Naive thymus-derived CD8-positive, alpha-beta T cell (primary cell): Measurements from ENCODE around the gene GRIK1. TPM values are rescaled to one million over a fixed set of nuclear protein-coding genes. Genes with fewer than 3 reads are reported as not detected.
"Not testable (repeated sequence)": the region's sequence is repeated elsewhere in the genome, so short reads cannot be mapped to it uniquely, and the experiment has no call there.

Source experiments
- ATAC-seq, 2 donors: fragments of 150-1000 bp; cut with Tn5 transposase in 1 of 2; sonication (Bioruptor Pico), chemical (Tn5 transposase) in 1 of 2; 1 replicate in 1 of 2; 2 replicates in 1 of 2; pipeline ENCODE4 v1.10.0; 2021; ENCODE audit warnings: mild to moderate bottlenecking in 2 of 2, moderate library complexity in 2 of 2
- POLR2A ChIA-PET: fragments of 350-600 bp; sonication (Branson Sonifier 250); formaldehyde crosslinking; loops from one replicate; lab custom pipeline; 2021; ENCODE audit warnings: antibody characterized with exemption; lab: Charles Lee
- DNase-seq, 10 donors: peaks; one replicate each; pipeline versions ENCODE4 v3.0.0 to v3.0.0-alpha.2; 2020 to 2022
- H3K27ac Mint-ChIP-seq, 10 donors: one replicate each; pipeline ENCODE4 v1.8.0; 2020 to 2022; ENCODE audit warnings: mild to moderate bottlenecking in 10 of 10, mixed read lengths in 10 of 10, moderate library complexity in 4 of 10, inconsistent platforms in 1 of 10
- H3K27me3 Mint-ChIP-seq, 5 donors: one replicate each; pipeline ENCODE4 v1.8.0; 2021 to 2022; ENCODE audit warnings: mixed read lengths in 5 of 5
- H3K36me3 Mint-ChIP-seq, 3 donors: one replicate each; pipeline ENCODE4 v1.8.0; 2020 to 2022; ENCODE audit warnings: mixed read lengths in 3 of 3, mild to moderate bottlenecking in 2 of 3, inconsistent platforms in 1 of 3
- H3K4me1 Mint-ChIP-seq, 4 donors: one replicate each; pipeline ENCODE4 v1.8.0; 2021 to 2022; ENCODE audit warnings: mixed read lengths in 4 of 4
- H3K4me3 Mint-ChIP-seq, 10 donors: one replicate each; pipeline ENCODE4 v1.8.0; 2020 to 2022; ENCODE audit warnings: mild to moderate bottlenecking in 10 of 10, mixed read lengths in 10 of 10, moderate library complexity in 6 of 10, inconsistent platforms in 1 of 10
- H3K9me3 Mint-ChIP-seq, 9 donors: one replicate each; pipeline ENCODE4 v1.8.0; 2020 to 2022; ENCODE audit warnings: mixed read lengths in 9 of 9, mild to moderate bottlenecking in 3 of 9, inconsistent platforms in 1 of 9, moderate library complexity in 1 of 9
- polyA plus RNA-seq, 3 donors: library from polyadenylated mRNA; unstranded; fragments of 300-500 nt; fragmentation: Illumina TruSeq; gene quantifications; one replicate each; pipeline ENCODE4 v1.2.3, GENCODE V29; 2021
- total RNA-seq, 8 experiments: library from RNA in 2 of 8; stranded (reverse) in 2 of 8; gene quantifications; one replicate each; pipeline ENCODE4 v1.2.3 and lab custom pipeline; 2021 to 2026

GRIK1 gene
- total RNA-seq (not detected), polyA plus RNA-seq (under 1 TPM in 1 of 3 donors, not detected in 2; 0.07 TPM), total RNA-seq (lab: John Stamatoyannopoulos, UW) (0 reads per million in 6 experiments)

GRCh38 chr21:29939924-29940275 lies at the start of gene GRIK1:
TSS of gene GRIK1 (minus strand) at chr21:29939996.
- H3K27ac Mint-ChIP-seq = no peak within 1 kb of the TSS
- H3K36me3 Mint-ChIP-seq = peaks cover 0 to 9% (median 0%) of the 10 kb centered on the region in 3 donors
- ATAC-seq = no peak
- POLR2A ChIA-PET = no interaction called here
- DNase-seq = no peak
- peak within 1 kb of the TSS in 5 of 10 donors; percentile 3 to 59 (median 49) for H3K4me3 Mint-ChIP-seq
- H3K27me3 Mint-ChIP-seq = peaks cover 24 to 75% (median 39%) of the 10 kb centered on the region in 5 donors
- peaks cover 2 to 10% (median 4%) of the 10 kb centered on the region in 4 donors for H3K4me1 Mint-ChIP-seq
- peaks cover 0 to 20% (median 6%) of the 10 kb centered on the region in 9 donors for H3K9me3 Mint-ChIP-seq

DNA sequence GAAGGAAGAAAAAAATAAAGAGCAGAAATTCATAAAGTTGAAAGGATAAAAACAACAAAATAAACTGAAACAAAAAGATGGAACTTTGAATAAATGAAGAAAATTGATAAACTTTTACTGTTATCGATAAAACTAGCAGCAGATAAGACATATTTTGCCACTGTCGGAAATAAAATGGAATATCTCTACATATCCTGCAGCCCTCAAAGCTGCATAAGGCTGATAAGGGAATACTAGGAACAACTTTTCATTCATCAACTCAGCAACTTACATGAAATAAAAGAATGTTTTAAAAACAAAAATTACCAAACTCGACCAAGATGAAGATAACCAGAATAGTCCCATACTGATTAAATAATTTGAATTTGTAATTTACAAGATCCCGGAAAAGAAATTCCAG lies 48.0 kb upstream of the GRIK1 start:
- peaks cover 3 to 27% (median 7%) of the 10 kb centered on the region in 9 donors for H3K9me3 Mint-ChIP-seq
- no peak for DNase-seq
- H3K36me3 Mint-ChIP-seq = peaks cover 0 to 3% (median 0%) of the 10 kb centered on the region in 3 donors
- POLR2A ChIA-PET = no interaction called here
- H3K4me3 Mint-ChIP-seq = no peak overlapping the region
- H3K4me1 Mint-ChIP-seq = no peaks in the 10 kb centered on the region
- no peaks in the 10 kb centered on the region for H3K27me3 Mint-ChIP-seq
- no peak overlapping the region for H3K27ac Mint-ChIP-seq
- no peak for ATAC-seq

DNA sequence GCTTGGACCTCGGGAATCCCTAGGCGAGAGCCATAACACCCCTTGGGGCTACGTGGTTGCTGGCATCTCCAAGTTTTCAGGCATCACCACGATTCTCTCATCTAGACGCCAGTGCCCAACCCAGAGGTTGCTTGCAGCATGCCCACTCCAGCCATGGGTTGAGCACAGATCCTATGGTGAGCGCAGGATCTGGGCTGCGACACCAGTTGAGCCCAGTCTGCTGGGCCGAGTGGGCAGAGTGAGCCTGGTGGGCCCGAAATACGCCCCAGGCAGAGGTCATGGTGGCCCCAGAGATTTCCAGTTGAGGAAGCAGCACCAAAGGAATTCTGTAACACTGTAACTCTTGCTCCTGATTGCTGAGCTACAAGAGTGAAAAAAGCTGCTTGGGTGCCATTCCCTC lies 46.1 kb upstream of the GRIK1 start:
- H3K9me3 Mint-ChIP-seq = peaks cover 3 to 27% (median 7%) of the 10 kb centered on the region in 9 donors
- peaks cover 0 to 3% (median 0%) of the 10 kb centered on the region in 3 donors for H3K36me3 Mint-ChIP-seq
- POLR2A ChIA-PET = no interaction called here
- no peak overlapping the region for H3K4me3 Mint-ChIP-seq
- H3K27ac Mint-ChIP-seq = no peak overlapping the region
- no peak for ATAC-seq
- no peak for DNase-seq
- H3K27me3 Mint-ChIP-seq = no peaks in the 10 kb centered on the region
- no peaks in the 10 kb centered on the region for H3K4me1 Mint-ChIP-seq

GRCh38 chr21:29979043-29979442 lies 39.2 kb upstream of the GRIK1 start:
- no peak for DNase-seq
- Mint-ChIP-seq H3K36me3 (no peaks in the 10 kb centered on the region), H3K27ac (no peak overlapping the region), H3K9me3 (peaks cover 0 to 1% (median 0%) of the 10 kb centered on the region in 9 donors), H3K4me1 (no peaks in the 10 kb centered on the region), H3K4me3 (no peak overlapping the region), H3K27me3 (no peaks in the 10 kb centered on the region)
- POLR2A ChIA-PET = no interaction called here
- ATAC-seq = no peak

DNA sequence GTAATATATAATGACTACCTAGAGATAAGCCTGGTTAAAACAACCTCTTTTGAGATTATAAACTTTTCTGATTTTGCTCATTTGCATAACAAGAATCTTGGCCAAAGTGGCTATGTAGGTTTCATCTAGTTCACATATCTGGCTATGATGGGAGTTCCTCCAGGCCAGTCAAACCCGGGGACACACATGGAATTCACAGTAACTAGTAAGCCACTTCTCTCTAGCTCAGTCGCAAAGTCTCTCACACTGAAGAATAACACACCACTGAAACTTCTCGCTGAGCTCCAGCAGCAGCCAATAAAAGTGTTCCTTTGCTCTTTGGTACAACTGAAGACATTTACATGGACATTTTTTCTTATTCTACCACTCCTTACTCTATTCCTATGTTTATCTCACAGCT lies 36.0 kb upstream of the GRIK1 start:
- POLR2A ChIA-PET = no interaction called here

GRCh38 chr21:29973258-29973657 lies 33.5 kb upstream of the GRIK1 start:
- peaks cover 0 to 1% (median 0%) of the 10 kb centered on the region in 5 donors for H3K27me3 Mint-ChIP-seq
- POLR2A ChIA-PET = no interaction called here
- DNase-seq = no peak
- H3K4me3 Mint-ChIP-seq = no peak overlapping the region
- peaks cover 0 to 19% (median 0%) of the 10 kb centered on the region in 9 donors for H3K9me3 Mint-ChIP-seq
- no peaks in the 10 kb centered on the region for H3K36me3 Mint-ChIP-seq
- no peak overlapping the region for H3K27ac Mint-ChIP-seq
- H3K4me1 Mint-ChIP-seq = no peaks in the 10 kb centered on the region
- ATAC-seq = no peak

More for the DNA sequence above, 36.0 kb upstream of the GRIK1 start:
- DNase-seq (no peak), ATAC-seq (no peak)
- Mint-ChIP-seq H3K9me3 (peaks cover 0 to 19% (median 0%) of the 10 kb centered on the region in 9 donors), H3K27me3 (no peaks in the 10 kb centered on the region), H3K4me3 (no peak overlapping the region), H3K36me3 (no peaks in the 10 kb centered on the region), H3K27ac (no peak overlapping the region), H3K4me1 (no peaks in the 10 kb centered on the region)

- Mint-ChIP-seq H3K27me3 (peaks cover 3 to 29% (median 9%) of the 10 kb centered on the region in 5 donors), H3K9me3 (peaks cover 0 to 6% (median 0%) of the 10 kb centered on the region in 9 donors), H3K36me3 (no peaks in the 10 kb centered on the region), H3K4me1 (no peaks in the 10 kb centered on the region), H3K27ac (peak overlapping the region in 1 of 10 donors; percentile 20), H3K4me3 (no peak overlapping the region)
- no peak for ATAC-seq
- POLR2A ChIA-PET = no interaction called here
- DNase-seq = no peak
Observed at GRCh38 chr21:29961291-29962027, 21.7 kb upstream of the GRIK1 start.

GRCh38 chr21:29958551-29958950 lies 18.8 kb upstream of the GRIK1 start:
- no peak for ATAC-seq
- Mint-ChIP-seq H3K27ac (no peak overlapping the region), H3K36me3 (no peaks in the 10 kb centered on the region), H3K27me3 (peaks cover 3 to 38% (median 7%) of the 10 kb centered on the region in 5 donors), H3K4me1 (no peaks in the 10 kb centered on the region), H3K9me3 (peaks cover 0 to 6% (median 0%) of the 10 kb centered on the region in 9 donors), H3K4me3 (no peak overlapping the region)
- DNase-seq = no peak
- POLR2A ChIA-PET = no interaction called here

GRCh38 chr21:29958035-29958434 lies 18.2 kb upstream of the GRIK1 start:
- H3K4me1 Mint-ChIP-seq, DNase-seq, ATAC-seq, H3K9me3 Mint-ChIP-seq, POLR2A ChIA-PET, H3K27ac Mint-ChIP-seq, H3K4me3 Mint-ChIP-seq, H3K36me3 Mint-ChIP-seq: not testable (repeated sequence)
- peaks cover 2 to 38% (median 7%) of the 10 kb centered on the region in 5 donors for H3K27me3 Mint-ChIP-seq

GRCh38 chr21:29953690-29954089 lies 13.9 kb upstream of the GRIK1 start:
- no peak for ATAC-seq
- peaks cover 0 to 6% (median 0%) of the 10 kb centered on the region in 9 donors for H3K9me3 Mint-ChIP-seq
- peaks cover 4 to 42% (median 11%) of the 10 kb centered on the region in 5 donors for H3K27me3 Mint-ChIP-seq
- no peak overlapping the region for H3K4me3 Mint-ChIP-seq
- H3K4me1 Mint-ChIP-seq = no peaks in the 10 kb centered on the region
- POLR2A ChIA-PET = no interaction called here
- no peak for DNase-seq
- H3K27ac Mint-ChIP-seq = no peak overlapping the region
- no peaks in the 10 kb centered on the region for H3K36me3 Mint-ChIP-seq

GRCh38 chr21:29953072-29953471 lies 13.3 kb upstream of the GRIK1 start:
- Mint-ChIP-seq H3K9me3 (peaks cover 0 to 5% (median 0%) of the 10 kb centered on the region in 9 donors), H3K27ac (no peak overlapping the region), H3K27me3 (peaks cover 4 to 42% (median 7%) of the 10 kb centered on the region in 5 donors), H3K36me3 (no peaks in the 10 kb centered on the region), H3K4me3 (no peak overlapping the region), H3K4me1 (no peaks in the 10 kb centered on the region)
- DNase-seq = no peak
- POLR2A ChIA-PET = no interaction called here
- no peak for ATAC-seq

DNA sequence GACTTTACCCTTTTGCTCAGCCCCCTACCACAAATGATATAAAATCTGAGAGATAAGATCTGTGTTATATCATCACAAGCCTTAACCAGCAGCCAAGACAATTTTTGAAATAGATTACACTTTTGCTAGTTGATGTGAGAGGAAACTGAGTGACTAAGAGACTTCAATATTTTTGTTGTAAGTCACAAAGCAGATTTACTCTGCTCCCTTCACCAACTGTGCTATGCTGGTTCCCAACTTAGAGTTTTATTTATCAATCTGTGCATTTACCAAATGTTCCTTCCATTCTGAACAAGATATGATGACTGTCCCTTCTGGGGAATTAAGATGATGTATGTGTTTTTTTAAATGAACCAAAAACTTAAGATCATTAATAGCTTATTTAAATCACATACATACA lies 12.1 kb upstream of the GRIK1 start:
- Mint-ChIP-seq H3K4me3 (no peak overlapping the region), H3K27ac (no peak overlapping the region), H3K4me1 (no peaks in the 10 kb centered on the region), H3K27me3 (peaks cover 5 to 38% (median 5%) of the 10 kb centered on the region in 5 donors), H3K9me3 (peaks cover 0 to 3% (median 0%) of the 10 kb centered on the region in 9 donors), H3K36me3 (no peaks in the 10 kb centered on the region)
- ATAC-seq = no peak
- no peak for DNase-seq
- POLR2A ChIA-PET = no interaction called here

DNA sequence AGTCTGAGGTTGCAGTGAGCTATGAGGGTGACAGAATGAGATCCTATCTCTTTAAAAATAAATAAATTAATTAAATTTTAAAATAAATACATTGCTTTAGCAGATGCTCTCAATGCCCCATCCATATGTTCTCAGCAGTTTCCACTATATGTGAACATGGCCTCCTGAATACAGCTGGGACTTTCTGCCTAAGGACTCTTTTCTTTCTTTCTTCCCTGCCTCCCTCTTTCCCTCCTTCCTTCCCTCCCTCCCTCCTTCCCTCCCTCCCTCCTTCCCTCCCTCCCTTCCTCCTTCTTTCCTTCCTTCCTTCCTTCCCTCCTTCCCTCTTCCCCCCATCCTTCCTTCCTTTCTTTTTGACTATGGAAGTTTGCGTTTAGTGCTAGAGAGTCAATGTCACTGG lies 10.2 kb upstream of the GRIK1 start:
- H3K4me3 Mint-ChIP-seq = no peak overlapping the region
- peaks cover 5 to 31% (median 5%) of the 10 kb centered on the region in 5 donors for H3K27me3 Mint-ChIP-seq
- DNase-seq (no peak), ATAC-seq (no peak)
- POLR2A ChIA-PET = no interaction called here
- peaks cover 0 to 3% (median 0%) of the 10 kb centered on the region in 9 donors for H3K9me3 Mint-ChIP-seq
- H3K4me1 Mint-ChIP-seq = no peaks in the 10 kb centered on the region
- H3K36me3 Mint-ChIP-seq = no peaks in the 10 kb centered on the region
- no peak overlapping the region for H3K27ac Mint-ChIP-seq
